H1 (cell line): ENCODE results near the gene GPC6. TPM values are rescaled to one million over a fixed set of nuclear protein-coding genes. Genes with fewer than 3 reads are reported as not detected.

Experiments used
- CTCF ChIA-PET: fragments of 300-600 bp; sonication (Branson Sonifier 250); formaldehyde crosslinking; loops from one replicate; lab custom pipeline; 2021; ENCODE audit not compliant: partially characterized antibody; lab: Charles Lee
- POLR2A ChIA-PET: fragments of 300-600 bp; sonication (Branson Sonifier 250); formaldehyde crosslinking; loops from one replicate; lab custom pipeline; 2021; ENCODE audit warnings: inconsistent platforms; ENCODE audit not compliant: partially characterized antibody; lab: Charles Lee
- DNase-seq, 2 experiments: peaks; one replicate each; pipeline versions ENCODE4 v3.0.0 to v3.0.0-alpha.2; 2010 to 2022; ENCODE audit warnings: low spot score in 2 of 2, low read depth in 1 of 2, mixed read lengths in 1 of 2
- FAIRE-seq: peaks from 2 replicates; lab custom pipeline; 2011; peaks lifted over from hg19 to GRCh38; lab: Jason Lieb, UNC
- H2AFZ ChIP-seq: 2 replicates; pipeline ENCODE4 v1.8.1; 2012; ENCODE audit warnings: low read length, inconsistent platforms
- H2AK5ac ChIP-seq: 2 replicates; pipeline ENCODE4 v1.6.1; 2013; ENCODE audit warnings: low read depth, low read length
- H2BK120ac ChIP-seq: replicated peaks from 2 replicates; pipeline ENCODE3; 2013; ENCODE audit warnings: low read depth, low read length, inconsistent platforms
- H2BK12ac ChIP-seq: 2 replicates; pipeline ENCODE4 v1.6.1; 2013; ENCODE audit warnings: low read depth, low read length
- H2BK15ac ChIP-seq: 2 replicates; pipeline ENCODE4 v1.6.1; 2013; ENCODE audit warnings: low read length
- H2BK20ac ChIP-seq: 2 replicates; pipeline ENCODE4 v1.6.1; 2013; ENCODE audit warnings: low read length
- H2BK5ac ChIP-seq: 2 replicates; pipeline ENCODE4 v1.6.1; 2013; ENCODE audit warnings: low read depth, low read length
- H3K14ac ChIP-seq: 2 replicates; pipeline ENCODE4 v1.6.1; 2013; ENCODE audit warnings: inconsistent platforms; ENCODE audit not compliant: insufficient read length
- H3K18ac ChIP-seq: 2 replicates; pipeline ENCODE4 v1.6.1; 2013; ENCODE audit warnings: low read length; ENCODE audit errors: extremely low read depth
- H3K23ac ChIP-seq: 2 replicates; pipeline ENCODE4 v1.6.1; 2013; ENCODE audit warnings: inconsistent platforms; ENCODE audit not compliant: insufficient read length
- H3K23me2 ChIP-seq: 2 replicates; pipeline ENCODE4 v1.6.1; 2013; ENCODE audit warnings: low read depth, low read length
- H3K27ac ChIP-seq: 2 replicates; pipeline ENCODE4 v1.6.1; 2011; ENCODE audit warnings: low read depth, low read length, inconsistent platforms
- H3K27me3 ChIP-seq, 4 experiments: replicated peaks in 1 of 4; 1 replicate in 1 of 4; 2 replicates in 3 of 4; pipeline versions ENCODE4 v1.6.1 to v1.8.1; 2011 to 2013; ENCODE audit warnings: low read length in 3 of 4, mild to moderate bottlenecking in 3 of 4, inconsistent platforms in 2 of 4, mixed read lengths in 2 of 4, moderate library complexity in 1 of 4; ENCODE audit not compliant: control insufficient read depth in 3 of 4, insufficient read depth in 3 of 4; ENCODE audit errors: extremely low read depth in 1 of 4
- H3K36me3 ChIP-seq, 4 experiments: 2 replicates each; pipeline versions ENCODE4 v1.6.1 to v1.8.1; 2011 to 2013; ENCODE audit warnings: mild to moderate bottlenecking in 4 of 4, low read length in 3 of 4, moderate library complexity in 2 of 4, control low read depth in 1 of 4, inconsistent platforms in 1 of 4; ENCODE audit not compliant: insufficient read depth in 4 of 4, control insufficient read depth in 2 of 4
- H3K4ac ChIP-seq: replicated peaks from 2 replicates; pipeline ENCODE3; 2013; ENCODE audit warnings: low read length, low read depth, mixed read lengths, inconsistent platforms; ENCODE audit not compliant: insufficient read length
- H3K4me1 ChIP-seq, 4 experiments: replicated peaks in 1 of 4; 1 replicate in 1 of 4; 2 replicates in 3 of 4; pipeline versions ENCODE4 v1.6.1 to v1.8.1; 2011 to 2013; ENCODE audit warnings: low read length in 3 of 4, inconsistent platforms in 2 of 4, mixed read lengths in 1 of 4; ENCODE audit not compliant: insufficient read depth in 4 of 4, control insufficient read depth in 3 of 4
- H3K4me2 ChIP-seq, 2 experiments: 2 replicates each; pipeline versions ENCODE4 v1.6.1 to v1.8.1; 2011 to 2013; ENCODE audit warnings: low read depth in 2 of 2, low read length in 2 of 2, control low read depth in 1 of 2, inconsistent platforms in 1 of 2, mild to moderate bottlenecking in 1 of 2; ENCODE audit not compliant: insufficient read depth in 1 of 2
- H3K4me3 ChIP-seq, 4 experiments: fragments of 200-600, 300-600 bp in 1 of 4; sonication (generic), shearing (Covaris generic), sonication (Bioruptor Twin) in 1 of 4; 2 replicates each; pipeline versions ENCODE4 v1.5.1 to v1.8.1; 2011 to 2016; ENCODE audit warnings: low read length in 4 of 4, low read depth in 3 of 4, control low read depth in 2 of 4, inconsistent platforms in 2 of 4, mild to moderate bottlenecking in 2 of 4, mixed read lengths in 1 of 4, moderate library complexity in 1 of 4; ENCODE audit not compliant: insufficient read depth in 2 of 4; ENCODE audit errors: extremely low read depth in 1 of 4
- H3K56ac ChIP-seq: replicated peaks from 2 replicates; pipeline ENCODE3; 2013; ENCODE audit warnings: low read depth, mild to moderate bottlenecking, mixed read lengths, low read length, inconsistent platforms; ENCODE audit not compliant: insufficient read length
- H3K79me1 ChIP-seq: 2 replicates; pipeline ENCODE4 v1.6.1; 2013; ENCODE audit warnings: low read depth, low read length, control low read depth
- H3K79me2 ChIP-seq, 2 experiments: 2 replicates each; pipeline versions ENCODE4 v1.6.1 to v1.8.1; 2012 to 2013; ENCODE audit warnings: low read length in 2 of 2, mild to moderate bottlenecking in 2 of 2, inconsistent platforms in 1 of 2; ENCODE audit not compliant: insufficient read depth in 2 of 2, control insufficient read depth in 1 of 2
- H3K9ac ChIP-seq, 4 experiments: replicated peaks in 1 of 4; 1 replicate in 1 of 4; 2 replicates in 3 of 4; pipeline versions ENCODE4 v1.6.1 to v1.8.1; 2011 to 2013; ENCODE audit warnings: low read depth in 3 of 4, low read length in 3 of 4, control low read depth in 2 of 4, mild to moderate bottlenecking in 2 of 4, moderate library complexity in 2 of 4, inconsistent platforms in 1 of 4; ENCODE audit errors: extremely low read depth in 1 of 4
- H3K9me3 ChIP-seq, 2 experiments: 2 replicates each; pipeline versions ENCODE4 v1.6.1 to v1.8.1; 2012 to 2013; ENCODE audit warnings: mild to moderate bottlenecking in 2 of 2, moderate library complexity in 2 of 2, control low read depth in 1 of 2, inconsistent platforms in 1 of 2, low read depth in 1 of 2, low read length in 1 of 2, mixed read lengths in 1 of 2; ENCODE audit not compliant: insufficient read depth in 2 of 2
- H4K20me1 ChIP-seq, 2 experiments: replicated peaks in 1 of 2; 2 replicates each; pipeline versions ENCODE3 to v1.8.1; 2011 to 2013; ENCODE audit warnings: inconsistent platforms in 2 of 2, low read length in 2 of 2, mild to moderate bottlenecking in 1 of 2; ENCODE audit not compliant: insufficient read depth in 2 of 2, control insufficient read depth in 1 of 2
- H4K5ac ChIP-seq: 2 replicates; pipeline ENCODE4 v1.6.1; 2013; ENCODE audit warnings: low read length, low read depth, mixed read lengths, inconsistent platforms; ENCODE audit not compliant: insufficient read length
- H4K8ac ChIP-seq: 2 replicates; pipeline ENCODE4 v1.8.0; 2013; ENCODE audit warnings: mild to moderate bottlenecking, moderate library complexity, low read length, inconsistent platforms; ENCODE audit not compliant: insufficient read depth; ENCODE audit errors: extremely low read depth
- H4K91ac ChIP-seq: replicated peaks from 2 replicates; pipeline ENCODE3; 2013; ENCODE audit warnings: low read length, mixed read lengths, inconsistent platforms; ENCODE audit not compliant: insufficient read length
- CEBPB ChIP-seq: IDR thresholded peaks from 2 replicates; pipeline ENCODE4 v1.6.1; 2012; ENCODE audit warnings: low read depth, low read length
- CHD2 ChIP-seq: IDR thresholded peaks from 2 replicates; pipeline ENCODE4 v1.6.1; 2012; ENCODE audit warnings: low read length, improper control_type of control experiment
- EP300 ChIP-seq, 2 experiments: IDR thresholded peaks; 1 replicate in 1 of 2; 2 replicates in 1 of 2; pipeline ENCODE4 v1.6.1; 2011 to 2012; ENCODE audit warnings: low read depth in 2 of 2, low read length in 2 of 2, mild to moderate bottlenecking in 2 of 2, borderline replicate concordance in 1 of 2, inconsistent platforms in 1 of 2, moderate library complexity in 1 of 2
- GABPA ChIP-seq: IDR thresholded peaks from 2 replicates; pipeline ENCODE4 v1.6.1; 2011; ENCODE audit warnings: mild to moderate bottlenecking, low read length, moderate library complexity, borderline replicate concordance; ENCODE audit not compliant: insufficient read depth
- HDAC6 ChIP-seq: IDR thresholded peaks from one replicate; pipeline ENCODE4 v1.7.1; 2012; ENCODE audit warnings: low read depth, mild to moderate bottlenecking, inconsistent platforms, low read length, moderate library complexity
- JUND ChIP-seq: IDR thresholded peaks from 2 replicates; pipeline ENCODE4 v1.6.1; 2011; ENCODE audit warnings: mild to moderate bottlenecking, improper control_type of control experiment, low read length
- NRF1 ChIP-seq: IDR thresholded peaks from 2 replicates; pipeline ENCODE4 v1.6.1; 2011; ENCODE audit warnings: mild to moderate bottlenecking, low read depth, low read length, improper control_type of control experiment
- PHF8 ChIP-seq: fragments of 200-600 bp; sonication (generic); conservative IDR thresholded peaks from 2 replicates; pipeline ENCODE4 v1.7.1; 2012; ENCODE audit warnings: low read depth, mild to moderate bottlenecking, inconsistent platforms, low read length, moderate library complexity
- RFX5 ChIP-seq: IDR thresholded peaks from 2 replicates; pipeline ENCODE4 v1.6.1; 2011; ENCODE audit warnings: low read depth, low read length, improper control_type of control experiment, borderline replicate concordance
- SRF ChIP-seq: IDR thresholded peaks from 2 replicates; pipeline ENCODE4 v1.6.1; 2011; ENCODE audit warnings: mild to moderate bottlenecking, low read depth, low read length, moderate library complexity
- SUZ12 ChIP-seq: fragments of 200-600 bp; sonication (generic); IDR thresholded peaks from 2 replicates; pipeline ENCODE4 v1.6.1; 2012; ENCODE audit warnings: mild to moderate bottlenecking, inconsistent platforms, low read length, moderate library complexity, mixed read lengths
- TEAD4 ChIP-seq: IDR thresholded peaks from 2 replicates; pipeline ENCODE4 v1.6.1; 2012; ENCODE audit warnings: low read depth, low read length, inconsistent platforms, mixed read lengths
- USF2 ChIP-seq: IDR thresholded peaks from 2 replicates; pipeline ENCODE4 v1.6.1; 2011; ENCODE audit warnings: low read length, improper control_type of control experiment
- WGBS, 2 experiments: shearing (Covaris generic) in 1 of 2; methylation state at CpG; one replicate each; pipeline versions ENCODE4 v1.1.6 to v1.1.7; 2013 to 2015; ENCODE audit warnings: low lambda C conversion rate in 2 of 2, mixed read lengths in 2 of 2, inconsistent platforms in 1 of 2, low coverage in 1 of 2, missing lambda C conversion rate in 1 of 2; ENCODE audit not compliant: insufficient replicate concordance in 2 of 2, insufficient coverage in 1 of 2, insufficient read length in 1 of 2; ENCODE audit errors: extremely low coverage in 1 of 2, missing lambda C conversion rate in 1 of 2; 5-methylcytosine and 5-hydroxymethylcytosine counted together
- polyA plus RNA-seq, 7 experiments: library from polyadenylated mRNA; depleted of rRNA in 3 of 7; stranded (reverse) in 5 of 7; unstranded in 2 of 7; fragments of >200 nt in 5 of 7; fragments of 200-250 nt in 2 of 7; gene quantifications; 1 replicate in 5 of 7; 2 replicates in 1 of 7; 4 replicates in 1 of 7; pipeline versions ENCODE4 v1.2.1 to v1.2.3, GENCODE V29; 2011 to 2013; ENCODE audit warnings: missing spikeins in 2 of 7, mixed read lengths in 2 of 7
- total RNA-seq: library from RNA; stranded (reverse); fragmentation: NEBNext Ultra II Directional; extraction: Animal tissue kit (Norgen Biotek cat#: 25700); gene quantifications from 2 replicates; pipeline ENCODE4 v1.2.1, GENCODE V29; 2021

Gene GPC6
- total and polyA plus RNA-seq, 2 of the 8 experiments (the other 6 are each of a cell fraction or from before 2014, with no cell fraction given), result 5.4 to 12.0 TPM

GRCh38 chr13:94093652-94094315, 867.2 kb downstream of the GPC6 start:
- H2BK120ac ChIP-seq, result no peak overlapping the region
- H3K36me3 ChIP-seq, result no peaks in the 10 kb centered on the region
- H3K56ac ChIP-seq, result no peak overlapping the region
- CTCF ChIA-PET, result no interaction called here
- H4K8ac ChIP-seq, result no peak overlapping the region
- H2BK20ac ChIP-seq, result no peak overlapping the region
- no peak overlapping the region for H3K14ac ChIP-seq
- no peak overlapping the region for H2BK15ac ChIP-seq
- no peak overlapping the region for H3K4me2 ChIP-seq
- no peak overlapping the region for H4K5ac ChIP-seq
- no peak overlapping the region for H3K27ac ChIP-seq
- no peak overlapping the region for H2AK5ac ChIP-seq
- POLR2A ChIA-PET, result no interaction called here
- H3K18ac ChIP-seq, result no peak overlapping the region
- H2BK5ac ChIP-seq, result no peak overlapping the region
- no peak overlapping the region for H4K91ac ChIP-seq
- H3K79me2 ChIP-seq, result no peaks in the 10 kb centered on the region
- 80% methylated on average over 2 of the region's 2 CpGs; no CpG with 5 or more reads in 1 of the 2 experiments for WGBS, 2 experiments
- FAIRE-seq (no peak), DNase-seq (no peak)
- no peaks in the 10 kb centered on the region for H3K79me1 ChIP-seq
- no peaks in the 10 kb centered on the region for H3K23me2 ChIP-seq
- no peaks in the 10 kb centered on the region for H3K27me3 ChIP-seq
- H3K23ac ChIP-seq, result no peak overlapping the region
- no peaks in the 10 kb centered on the region for H4K20me1 ChIP-seq
- H3K9ac ChIP-seq, result no peak overlapping the region
- no peak overlapping the region for H2AFZ ChIP-seq
- no peak overlapping the region for H3K4ac ChIP-seq
- no peak overlapping the region for H2BK12ac ChIP-seq
- H3K4me3 ChIP-seq, result no peak overlapping the region
- no peaks in the 10 kb centered on the region for H3K4me1 ChIP-seq
- H3K9me3 ChIP-seq, result peaks cover 0 to 4% of the 10 kb centered on the region in 2 experiments; a peak in 1 of 4 replicates
- TF ChIP-seq USF2 (no peak), GABPA (no peak), SRF (no peak), CHD2 (no peak), SUZ12 (no peak), RFX5 (no peak), NRF1 (no peak), JUND (no peak), PHF8 (no peak), CEBPB (no peak), TEAD4 (no peak), HDAC6 (no peak), EP300 (IDR thresholded peaks at IDR 0.05; ENCODE audit: borderline replicate concordance in 1 of 2, low read depth in 2 of 2, low read length in 2 of 2) (no peak)
